Activated naive CD8-positive, alpha-beta T cell treated with anti-CD3 and anti-CD28 coated beads, Interleukin-2, amount 10 ng/mL, durations not matched to agents 7 days and 5 days (primary cell): ENCODE measurements around the gene TAS2R1. TPM values are rescaled to one million over a fixed set of nuclear protein-coding genes. Genes with fewer than 3 reads are reported as not detected.

Experiments
- ATAC-seq: fragments of 150-1000 bp; cut with Tn5 transposase; one replicate; pipeline ENCODE4 v1.10.0; 2021; ENCODE audit warnings: low read depth, moderate library complexity
- POLR2A ChIA-PET: fragments of 350-600 bp; sonication (Branson Sonifier 250); formaldehyde crosslinking; loops from one replicate; lab custom pipeline; 2021; ENCODE audit warnings: antibody characterized with exemption; lab: Charles Lee
- DNase-seq: peaks from one replicate; pipeline ENCODE4 v3.0.0; 2021
- H3K27ac Mint-ChIP-seq: one replicate; pipeline ENCODE4 v1.8.0; 2022; ENCODE audit warnings: mild to moderate bottlenecking, mixed read lengths
- H3K27me3 Mint-ChIP-seq: one replicate; pipeline ENCODE4 v1.8.0; 2022; ENCODE audit warnings: mild to moderate bottlenecking, moderate library complexity, mixed read lengths
- H3K36me3 Mint-ChIP-seq: one replicate; pipeline ENCODE4 v1.8.0; 2021; ENCODE audit warnings: mild to moderate bottlenecking, mixed read lengths
- H3K4me1 Mint-ChIP-seq: one replicate; pipeline ENCODE4 v1.8.0; 2021; ENCODE audit warnings: mixed read lengths
- H3K4me3 Mint-ChIP-seq: one replicate; pipeline ENCODE4 v1.8.0; 2022; ENCODE audit warnings: mild to moderate bottlenecking, moderate library complexity, mixed read lengths
- H3K9me3 Mint-ChIP-seq: one replicate; pipeline ENCODE4 v1.8.0; 2021; ENCODE audit warnings: mixed read lengths
- total RNA-seq, 2 experiments: library from RNA; stranded (reverse); gene quantifications; one replicate each; pipeline ENCODE4 v1.2.3, GENCODE V29; 2021

The TAS2R1 gene
- not detected for total RNA-seq

GRCh38 chr5:9630251-9630650 lies at the start of gene TAS2R1:
TSS of gene TAS2R1 (minus strand) at chr5:9630351. CDS start at chr5:9630032, 319 bp downstream.
- H3K27me3 Mint-ChIP-seq = no peaks in the 10 kb centered on the region
- POLR2A ChIA-PET = no interaction called here
- no peak for ATAC-seq
- H3K9me3 Mint-ChIP-seq = peaks cover 6% of the 10 kb centered on the region
- H3K4me3 Mint-ChIP-seq = no peak within 1 kb of the TSS
- no peaks in the 10 kb centered on the region for H3K4me1 Mint-ChIP-seq
- H3K27ac Mint-ChIP-seq = no peak within 1 kb of the TSS
- no peaks in the 10 kb centered on the region for H3K36me3 Mint-ChIP-seq
- DNase-seq = no peak

GRCh38 chr5:9670371-9670770 lies 40.2 kb upstream of the TAS2R1 start:
- POLR2A ChIA-PET = no interaction called here

GRCh38 chr5:9667906-9668305 lies 37.8 kb upstream of the TAS2R1 start:
- Mint-ChIP-seq H3K4me1 (no peaks in the 10 kb centered on the region), H3K27me3 (no peaks in the 10 kb centered on the region), H3K36me3 (no peaks in the 10 kb centered on the region), H3K9me3 (peaks cover 4% of the 10 kb centered on the region), H3K4me3 (no peak overlapping the region), H3K27ac (no peak overlapping the region)
- no peak for DNase-seq
- no peak for ATAC-seq
- POLR2A ChIA-PET = no interaction called here

More at GRCh38 chr5:9670371-9670770, 40.2 kb upstream of the TAS2R1 start:
- DNase-seq = no peak
- Mint-ChIP-seq H3K27me3 (no peaks in the 10 kb centered on the region), H3K36me3 (no peaks in the 10 kb centered on the region), H3K4me1 (no peaks in the 10 kb centered on the region), H3K9me3 (peaks cover 2% of the 10 kb centered on the region), H3K4me3 (no peak overlapping the region), H3K27ac (no peak overlapping the region)
- no peak for ATAC-seq

- no peaks in the 10 kb centered on the region for H3K36me3 Mint-ChIP-seq
- ATAC-seq (no peak), DNase-seq (no peak)
- no peaks in the 10 kb centered on the region for H3K27me3 Mint-ChIP-seq
- H3K9me3 Mint-ChIP-seq = peaks cover 2% of the 10 kb centered on the region
- no peak overlapping the region for H3K4me3 Mint-ChIP-seq
- POLR2A ChIA-PET = no interaction called here
- H3K27ac Mint-ChIP-seq = no peak overlapping the region
- H3K4me1 Mint-ChIP-seq = no peaks in the 10 kb centered on the region
These were observed 33.7 kb upstream of the TAS2R1 start for GRCh38 chr5:9663891-9664290.

- Mint-ChIP-seq H3K27ac (no peak overlapping the region), H3K9me3 (peaks cover 2% of the 10 kb centered on the region), H3K36me3 (no peaks in the 10 kb centered on the region), H3K27me3 (no peaks in the 10 kb centered on the region), H3K4me3 (no peak overlapping the region), H3K4me1 (no peaks in the 10 kb centered on the region)
- POLR2A ChIA-PET = no interaction called here
- DNase-seq (no peak), ATAC-seq (no peak)
These were observed 31.3 kb upstream of the TAS2R1 start for GRCh38 chr5:9661316-9662015.

- POLR2A ChIA-PET = no interaction called here
- no peak overlapping the region for H3K4me3 Mint-ChIP-seq
- ATAC-seq (no peak), DNase-seq (no peak)
- H3K36me3 Mint-ChIP-seq = no peaks in the 10 kb centered on the region
- H3K4me1 Mint-ChIP-seq = no peaks in the 10 kb centered on the region
- no peak overlapping the region for H3K27ac Mint-ChIP-seq
- H3K27me3 Mint-ChIP-seq = no peaks in the 10 kb centered on the region
- no peaks in the 10 kb centered on the region for H3K9me3 Mint-ChIP-seq
These were observed 28.6 kb upstream of the TAS2R1 start for GRCh38 chr5:9658706-9659105.

- POLR2A ChIA-PET = no interaction called here
- H3K4me1 Mint-ChIP-seq = no peaks in the 10 kb centered on the region
- DNase-seq (no peak), ATAC-seq (no peak)
- no peak overlapping the region for H3K4me3 Mint-ChIP-seq
- H3K36me3 Mint-ChIP-seq = no peaks in the 10 kb centered on the region
- no peaks in the 10 kb centered on the region for H3K27me3 Mint-ChIP-seq
- no peaks in the 10 kb centered on the region for H3K9me3 Mint-ChIP-seq
- H3K27ac Mint-ChIP-seq = no peak overlapping the region
These were observed 27.7 kb upstream of the TAS2R1 start for GRCh38 chr5:9657819-9658218.

- ATAC-seq (no peak), DNase-seq (no peak)
- Mint-ChIP-seq H3K9me3 (no peaks in the 10 kb centered on the region), H3K4me1 (no peaks in the 10 kb centered on the region), H3K4me3 (no peak overlapping the region), H3K27ac (no peak overlapping the region), H3K36me3 (no peaks in the 10 kb centered on the region), H3K27me3 (no peaks in the 10 kb centered on the region)
- POLR2A ChIA-PET = no interaction called here
These were observed 25.5 kb upstream of the TAS2R1 start for GRCh38 chr5:9655641-9656040.

GRCh38 chr5:9654886-9655285 lies 24.7 kb upstream of the TAS2R1 start:
- no peaks in the 10 kb centered on the region for H3K27me3 Mint-ChIP-seq
- no peaks in the 10 kb centered on the region for H3K4me1 Mint-ChIP-seq
- no peaks in the 10 kb centered on the region for H3K36me3 Mint-ChIP-seq
- H3K9me3 Mint-ChIP-seq = no peaks in the 10 kb centered on the region
- H3K27ac Mint-ChIP-seq = no peak overlapping the region
- POLR2A ChIA-PET = no interaction called here
- H3K4me3 Mint-ChIP-seq = no peak overlapping the region
- ATAC-seq = no peak
- DNase-seq = no peak

- no peaks in the 10 kb centered on the region for H3K36me3 Mint-ChIP-seq
- no peak overlapping the region for H3K4me3 Mint-ChIP-seq
- no peaks in the 10 kb centered on the region for H3K9me3 Mint-ChIP-seq
- H3K27me3 Mint-ChIP-seq = peaks cover 2% of the 10 kb centered on the region
- POLR2A ChIA-PET = no interaction called here
- DNase-seq (no peak), ATAC-seq (no peak)
- no peaks in the 10 kb centered on the region for H3K4me1 Mint-ChIP-seq
- H3K27ac Mint-ChIP-seq = no peak overlapping the region
These were observed 23.7 kb upstream of the TAS2R1 start for GRCh38 chr5:9653811-9654210.

GRCh38 chr5:9653061-9653460 lies 22.9 kb upstream of the TAS2R1 start:
- DNase-seq (no peak), ATAC-seq (no peak)
- H3K36me3 Mint-ChIP-seq = no peaks in the 10 kb centered on the region
- POLR2A ChIA-PET = no interaction called here
- no peak overlapping the region for H3K27ac Mint-ChIP-seq
- H3K4me3 Mint-ChIP-seq = no peak overlapping the region
- no peaks in the 10 kb centered on the region for H3K4me1 Mint-ChIP-seq
- peaks cover 2% of the 10 kb centered on the region for H3K27me3 Mint-ChIP-seq
- no peaks in the 10 kb centered on the region for H3K9me3 Mint-ChIP-seq

- H3K4me3 Mint-ChIP-seq = no peak overlapping the region
- ATAC-seq (no peak), DNase-seq (no peak)
- H3K27ac Mint-ChIP-seq = no peak overlapping the region
- H3K4me1 Mint-ChIP-seq = no peaks in the 10 kb centered on the region
- H3K36me3 Mint-ChIP-seq = no peaks in the 10 kb centered on the region
- POLR2A ChIA-PET = no interaction called here
- H3K9me3 Mint-ChIP-seq = no peaks in the 10 kb centered on the region
- peaks cover 2% of the 10 kb centered on the region for H3K27me3 Mint-ChIP-seq
These were observed 22.1 kb upstream of the TAS2R1 start for GRCh38 chr5:9652295-9652694.

- DNase-seq (no peak), ATAC-seq (no peak)
- Mint-ChIP-seq H3K36me3 (no peaks in the 10 kb centered on the region), H3K27ac (no peak overlapping the region), H3K9me3 (no peaks in the 10 kb centered on the region), H3K4me1 (no peaks in the 10 kb centered on the region), H3K27me3 (peaks cover 2% of the 10 kb centered on the region), H3K4me3 (no peak overlapping the region)
- POLR2A ChIA-PET = no interaction called here
These were observed 16.7 kb upstream of the TAS2R1 start for GRCh38 chr5:9646843-9647242.

GRCh38 chr5:9644630-9645029 lies 14.5 kb upstream of the TAS2R1 start:
- Mint-ChIP-seq H3K36me3 (no peaks in the 10 kb centered on the region), H3K27ac (no peak overlapping the region), H3K4me3 (no peak overlapping the region), H3K27me3 (peaks cover 2% of the 10 kb centered on the region), H3K4me1 (no peaks in the 10 kb centered on the region), H3K9me3 (no peaks in the 10 kb centered on the region)
- POLR2A ChIA-PET = no interaction called here
- DNase-seq = no peak
- no peak for ATAC-seq
